H9 (cell line): ENCODE data around the gene RIPK1. TPM values are rescaled to one million over a fixed set of nuclear protein-coding genes. Genes with fewer than 3 reads are reported as not detected.

Experiments used
- DNase-seq: peaks from one replicate; pipeline ENCODE4 v3.0.0-alpha.2; 2017
- H2AFZ ChIP-seq: one replicate; pipeline ENCODE4 v1.6.1; 2013; ENCODE audit warnings: mild to moderate bottlenecking, low read length, control low read depth, moderate library complexity
- H2AK5ac ChIP-seq: 2 replicates; pipeline ENCODE4 v1.6.1; 2013; ENCODE audit warnings: low read length, control low read depth, mixed read lengths; ENCODE audit not compliant: insufficient read length
- H2BK120ac ChIP-seq: one replicate; pipeline ENCODE4 v1.6.1; 2013; ENCODE audit warnings: low read depth, mild to moderate bottlenecking, low read length, control low read depth, inconsistent platforms; ENCODE audit not compliant: poor library complexity, severe bottlenecking
- H2BK12ac ChIP-seq: 2 replicates; pipeline ENCODE4 v1.6.1; 2013; ENCODE audit warnings: low read length, control low read depth, mixed read lengths, low read depth; ENCODE audit not compliant: insufficient read length
- H2BK15ac ChIP-seq: 2 replicates; pipeline ENCODE4 v1.6.1; 2013; ENCODE audit warnings: low read depth, low read length, control low read depth
- H2BK20ac ChIP-seq: one replicate; pipeline ENCODE4 v1.6.1; 2013; ENCODE audit warnings: low read depth, mild to moderate bottlenecking, low read length, control low read depth, inconsistent platforms; ENCODE audit not compliant: poor library complexity, severe bottlenecking
- H2BK5ac ChIP-seq: 2 replicates; pipeline ENCODE4 v1.6.1; 2013; ENCODE audit warnings: low read length, control low read depth, mixed read lengths; ENCODE audit not compliant: insufficient read length
- H3K14ac ChIP-seq: 2 replicates; pipeline ENCODE4 v1.6.1; 2013; ENCODE audit warnings: low read length, control low read depth; ENCODE audit not compliant: insufficient read depth
- H3K18ac ChIP-seq: 2 replicates; pipeline ENCODE4 v1.6.1; 2013; ENCODE audit warnings: low read depth, mild to moderate bottlenecking, mixed read lengths, low read length, control low read depth; ENCODE audit not compliant: insufficient read length
- H3K23ac ChIP-seq: 2 replicates; pipeline ENCODE4 v1.6.1; 2013; ENCODE audit warnings: low read length, control low read depth, mixed read lengths, low read depth; ENCODE audit not compliant: insufficient read length
- H3K23me2 ChIP-seq: 2 replicates; pipeline ENCODE4 v1.6.1; 2013; ENCODE audit warnings: low read depth, mild to moderate bottlenecking, mixed read lengths, low read length, control low read depth; ENCODE audit not compliant: insufficient read length, poor library complexity, severe bottlenecking
- H3K27ac ChIP-seq: 2 replicates; pipeline ENCODE4 v1.5.1; 2013; ENCODE audit warnings: low read length, control low read depth, mixed read lengths, low read depth; ENCODE audit not compliant: insufficient read length
- H3K27me3 ChIP-seq: 2 replicates; pipeline ENCODE4 v1.6.1; 2013; ENCODE audit warnings: low read length, control low read depth, inconsistent platforms; ENCODE audit not compliant: insufficient read depth
- H3K4ac ChIP-seq: 2 replicates; pipeline ENCODE4 v1.6.1; 2013; ENCODE audit warnings: low read depth, mild to moderate bottlenecking, control low read depth, inconsistent platforms, low read length, moderate library complexity
- H3K4me1 ChIP-seq: 2 replicates; pipeline ENCODE4 v1.6.1; 2013; ENCODE audit warnings: low read length, control low read depth, inconsistent platforms; ENCODE audit not compliant: insufficient read depth
- H3K4me2 ChIP-seq: 2 replicates; pipeline ENCODE4 v1.6.1; 2013; ENCODE audit warnings: low read length, control low read depth, mixed read lengths; ENCODE audit not compliant: insufficient read length, insufficient read depth
- H3K56ac ChIP-seq: 2 replicates; pipeline ENCODE4 v1.6.1; 2013; ENCODE audit warnings: low read depth, mild to moderate bottlenecking, mixed read lengths, low read length, control low read depth; ENCODE audit not compliant: insufficient read length
- H3K79me1 ChIP-seq: 2 replicates; pipeline ENCODE4 v1.6.1; 2013; ENCODE audit warnings: low read depth, mild to moderate bottlenecking, moderate library complexity, low read length, control low read depth, inconsistent platforms; ENCODE audit not compliant: insufficient read depth, poor library complexity, severe bottlenecking
- H3K79me2 ChIP-seq: 2 replicates; pipeline ENCODE4 v1.6.1; 2013; ENCODE audit warnings: low read length, control low read depth, inconsistent platforms; ENCODE audit not compliant: insufficient read depth
- H3K9ac ChIP-seq: 2 replicates; pipeline ENCODE4 v1.6.1; 2013; ENCODE audit warnings: low read length, control low read depth, mixed read lengths; ENCODE audit not compliant: insufficient read length; ENCODE audit errors: extremely low read depth
- H3K9me3 ChIP-seq: one replicate; pipeline ENCODE4 v1.6.1; 2013; ENCODE audit warnings: low read depth, low read length, inconsistent platforms; ENCODE audit not compliant: control insufficient read depth
- H3T11ph ChIP-seq: one replicate; pipeline ENCODE4 v1.6.1; 2013; ENCODE audit warnings: mild to moderate bottlenecking, low read length, control low read depth, inconsistent platforms
- H4K20me1 ChIP-seq: one replicate; pipeline ENCODE4 v1.6.1; 2013; ENCODE audit not compliant: control insufficient read depth, insufficient read length, insufficient read depth
- H4K5ac ChIP-seq: 2 replicates; pipeline ENCODE4 v1.6.1; 2013; ENCODE audit warnings: low read depth, mild to moderate bottlenecking, mixed read lengths, low read length, control low read depth; ENCODE audit not compliant: insufficient read length
- H4K8ac ChIP-seq: replicated peaks from 2 replicates; pipeline ENCODE4 v1.6.1; 2013; ENCODE audit warnings: low read length, control low read depth, mixed read lengths, low read depth; ENCODE audit not compliant: insufficient read length
- H4K91ac ChIP-seq: 2 replicates; pipeline ENCODE4 v1.6.1; 2013; ENCODE audit warnings: low read depth, mild to moderate bottlenecking, moderate library complexity, mixed read lengths, low read length, control low read depth; ENCODE audit not compliant: insufficient read length
- H3K27ac Mint-ChIP-seq, 3 experiments: 2 replicates in 2 of 3; 3 replicates in 1 of 3; pipeline ENCODE4 v1.8.0; 2020 to 2021; ENCODE audit warnings: mixed read lengths in 3 of 3, mild to moderate bottlenecking in 1 of 3, moderate library complexity in 1 of 3
- H3K27me3 Mint-ChIP-seq: 2 replicates; pipeline ENCODE4 v1.8.0; 2021; ENCODE audit warnings: low read depth, mild to moderate bottlenecking, moderate library complexity, mixed read lengths
- H3K36me3 Mint-ChIP-seq, 3 experiments: 2 replicates in 2 of 3; 3 replicates in 1 of 3; pipeline ENCODE4 v1.8.0; 2020 to 2021; ENCODE audit warnings: low read depth in 3 of 3, mixed read lengths in 3 of 3; ENCODE audit not compliant: insufficient read depth in 1 of 3
- H3K4me1 Mint-ChIP-seq, 2 experiments: 2 replicates each; pipeline ENCODE4 v1.8.0; 2020; ENCODE audit warnings: mixed read lengths in 2 of 2
- H3K4me3 Mint-ChIP-seq, 2 experiments: 2 replicates in 1 of 2; 3 replicates in 1 of 2; pipeline ENCODE4 v1.8.0; 2020 to 2021; ENCODE audit warnings: mild to moderate bottlenecking in 2 of 2, mixed read lengths in 2 of 2, moderate library complexity in 1 of 2
- H3K9me3 Mint-ChIP-seq, 2 experiments: 2 replicates in 1 of 2; 3 replicates in 1 of 2; pipeline ENCODE4 v1.8.0; 2020; ENCODE audit warnings: mild to moderate bottlenecking in 2 of 2, mixed read lengths in 2 of 2, moderate library complexity in 1 of 2
- CTCF ChIP-seq: fragments of 200-600 bp; sonication (generic); conservative IDR thresholded peaks from 3 replicates; pipeline ENCODE4 v1.8.0; 2021; ENCODE audit warnings: antibody characterized with exemption, mild to moderate bottlenecking
- WGBS: extraction: QIAGEN DNeasy Blood & Tissue Kit; methylation state at CpG from one replicate; pipeline ENCODE4 v1.1.7; 2013; ENCODE audit warnings: missing lambda C conversion rate, low lambda C conversion rate, mixed read lengths; ENCODE audit not compliant: insufficient read length; ENCODE audit errors: extremely low coverage; 5-methylcytosine and 5-hydroxymethylcytosine counted together
- total RNA-seq: library from RNA; stranded (reverse); gene quantifications from 2 replicates; pipeline ENCODE4 v1.2.1, GENCODE V29; 2021

RIPK1 gene
- total RNA-seq, 1 experiment from 2014 or later: 24.6 TPM

GRCh38 chr6:3122823-3123182 lies 54.5 kb downstream of the RIPK1 start:
- Histone ChIP-seq H3T11ph (no peak overlapping the region), H3K23ac (no peak overlapping the region), H2BK5ac (no peak overlapping the region), H2BK20ac (no peak overlapping the region), H4K8ac (no peak overlapping the region), H2BK12ac (no peak overlapping the region), H2AK5ac (no peak overlapping the region), H3K14ac (no peak overlapping the region; the same call in 1 of the 2 replicates), H4K20me1 (no peaks in the 10 kb centered on the region), H4K5ac (no peak overlapping the region), H3K4me1 (no peaks in the 10 kb centered on the region), H3K27ac (peak overlapping the region; percentile 55), H4K91ac (no peak overlapping the region), H3K56ac (no peak overlapping the region), H2AFZ (no peak overlapping the region), H2BK15ac (no peak overlapping the region), H3K79me2 (no peaks in the 10 kb centered on the region; the same call in 1 of the 2 replicates), H3K4ac (no peak overlapping the region), H3K4me2 (no peak overlapping the region), H3K18ac (no peak overlapping the region), H3K27me3 (no peaks in the 10 kb centered on the region), H3K79me1 (no peaks in the 10 kb centered on the region), H2BK120ac (no peak overlapping the region), H3K9ac (no peak overlapping the region), H3K9me3 (no peaks in the 10 kb centered on the region), H3K23me2 (no peaks in the 10 kb centered on the region)
- H3K4me3 Mint-ChIP-seq: no peak overlapping the region; a peak in 1 of 5 replicates
- H3K9me3 Mint-ChIP-seq: no peaks in the 10 kb centered on the region
- H3K36me3 Mint-ChIP-seq: peaks cover 4 to 26% (median 6%) of the 10 kb centered on the region in 3 experiments; a peak in 6 of 7 replicates
- no peak for DNase-seq
- WGBS: no CpG with 5 or more reads among the region's 9 CpGs
- H3K27ac Mint-ChIP-seq: peak overlapping the region in 1 of 3 experiments; percentile 44; a peak in 1 of 7 replicates
- peaks cover 9 to 14% of the 10 kb centered on the region in 2 experiments for H3K4me1 Mint-ChIP-seq
- H3K27me3 Mint-ChIP-seq: no peaks in the 10 kb centered on the region
- TF ChIP-seq CTCF: no peak
